Brain microvascular endothelial cell (primary cell): ENCODE results near the gene CACNA2D3.

Experiments
- DNase-seq: peaks from one replicate; pipeline ENCODE4 v3.0.0-alpha.2; 2020
- H3K27ac ChIP-seq: fragments of 250-450 bp; sonication (Bioruptor Pico); 2 replicates; pipeline ENCODE4 v1.5.1; 2020; ENCODE audit warnings: mild to moderate bottlenecking, moderate library complexity
- H3K27me3 ChIP-seq: fragments of 250-450 bp; sonication (Bioruptor Pico); replicated peaks from 2 replicates; pipeline ENCODE4 v1.5.1; 2020; ENCODE audit warnings: mild to moderate bottlenecking
- H3K36me3 ChIP-seq: fragments of 250-450 bp; sonication (Bioruptor Pico); replicated peaks from 2 replicates; pipeline ENCODE4 v1.5.1; 2020; ENCODE audit warnings: mild to moderate bottlenecking
- H3K4me3 ChIP-seq: 2 replicates; pipeline ENCODE4 v1.5.1; 2011; ENCODE audit warnings: low read depth, mild to moderate bottlenecking, control low read depth, low read length, moderate library complexity
- in situ Hi-C: cut with HindIII; loops from 2 replicates; pipeline ENCODE4 v1.10.0; 2017; ENCODE audit warnings: low sequenced_read_pairs, low pct_ligation_motif_present
- TF ChIP-seq, protein P1 (sequence below): IDR thresholded peaks from 2 replicates; pipeline ENCODE4 v1.5.1; 2011; ENCODE audit warnings: low read depth, mild to moderate bottlenecking, moderate library complexity, low read length, control low read depth, inconsistent platforms; ENCODE audit errors: missing control alignments

CACNA2D3 gene

DNA sequence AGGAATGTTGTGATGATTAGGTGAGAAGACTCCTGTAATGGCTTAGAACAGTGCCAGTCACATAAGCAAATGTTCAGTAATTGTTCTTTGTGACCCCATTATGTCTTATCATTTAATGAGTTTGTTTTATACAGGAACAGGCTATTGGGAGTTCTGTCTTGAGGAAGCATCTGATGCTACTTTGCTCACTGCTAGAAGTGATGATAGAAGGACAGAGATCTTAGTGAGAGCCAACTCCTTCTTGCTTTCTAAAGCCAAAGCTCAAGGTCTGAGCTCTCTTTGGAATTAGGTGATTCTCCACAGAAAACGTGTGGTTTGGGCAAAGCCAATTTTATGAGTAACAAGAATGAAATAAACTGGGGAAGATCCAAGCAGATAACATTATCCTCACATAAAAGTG lies 590.7 kb downstream of the CACNA2D3 start:
- TF ChIP-seq, protein P1, sequence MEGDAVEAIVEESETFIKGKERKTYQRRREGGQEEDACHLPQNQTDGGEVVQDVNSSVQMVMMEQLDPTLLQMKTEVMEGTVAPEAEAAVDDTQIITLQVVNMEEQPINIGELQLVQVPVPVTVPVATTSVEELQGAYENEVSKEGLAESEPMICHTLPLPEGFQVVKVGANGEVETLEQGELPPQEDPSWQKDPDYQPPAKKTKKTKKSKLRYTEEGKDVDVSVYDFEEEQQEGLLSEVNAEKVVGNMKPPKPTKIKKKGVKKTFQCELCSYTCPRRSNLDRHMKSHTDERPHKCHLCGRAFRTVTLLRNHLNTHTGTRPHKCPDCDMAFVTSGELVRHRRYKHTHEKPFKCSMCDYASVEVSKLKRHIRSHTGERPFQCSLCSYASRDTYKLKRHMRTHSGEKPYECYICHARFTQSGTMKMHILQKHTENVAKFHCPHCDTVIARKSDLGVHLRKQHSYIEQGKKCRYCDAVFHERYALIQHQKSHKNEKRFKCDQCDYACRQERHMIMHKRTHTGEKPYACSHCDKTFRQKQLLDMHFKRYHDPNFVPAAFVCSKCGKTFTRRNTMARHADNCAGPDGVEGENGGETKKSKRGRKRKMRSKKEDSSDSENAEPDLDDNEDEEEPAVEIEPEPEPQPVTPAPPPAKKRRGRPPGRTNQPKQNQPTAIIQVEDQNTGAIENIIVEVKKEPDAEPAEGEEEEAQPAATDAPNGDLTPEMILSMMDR, result no peak
- Histone ChIP-seq H3K4me3 (no peak overlapping the region), H3K27me3 (no peaks in the 10 kb centered on the region), H3K36me3 (no peaks in the 10 kb centered on the region), H3K27ac (no peak overlapping the region)
- DNase-seq, result no peak
- in situ Hi-C loops, result no loop called here

DNA sequence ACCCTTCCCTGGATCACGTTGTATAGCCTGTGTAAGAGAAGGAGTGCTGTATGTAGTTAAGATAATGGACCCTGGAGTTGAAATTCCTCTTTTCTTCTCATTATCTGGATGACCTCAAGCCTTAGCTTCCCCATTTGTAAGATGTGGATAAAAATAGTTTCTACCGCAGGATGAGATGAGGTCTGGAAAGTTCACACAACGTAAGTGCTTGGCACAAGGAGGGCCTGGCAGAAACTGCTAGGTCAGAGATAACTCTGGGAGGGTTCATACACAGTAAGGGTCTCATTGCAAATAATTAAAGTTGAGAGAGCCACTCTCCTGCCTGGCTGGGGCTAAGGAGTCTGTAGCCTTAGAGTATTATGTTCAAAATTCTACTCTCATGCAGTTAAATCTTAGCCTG lies 591.1 kb downstream of the CACNA2D3 start:
- H3K27me3 ChIP-seq, result no peaks in the 10 kb centered on the region
- H3K4me3 ChIP-seq, result no peak overlapping the region
- in situ Hi-C loops, result no loop called here
- no peak for DNase-seq
- TF ChIP-seq, protein P1, result no peak
- H3K27ac ChIP-seq, result no peak overlapping the region
- no peaks in the 10 kb centered on the region for H3K36me3 ChIP-seq

DNA sequence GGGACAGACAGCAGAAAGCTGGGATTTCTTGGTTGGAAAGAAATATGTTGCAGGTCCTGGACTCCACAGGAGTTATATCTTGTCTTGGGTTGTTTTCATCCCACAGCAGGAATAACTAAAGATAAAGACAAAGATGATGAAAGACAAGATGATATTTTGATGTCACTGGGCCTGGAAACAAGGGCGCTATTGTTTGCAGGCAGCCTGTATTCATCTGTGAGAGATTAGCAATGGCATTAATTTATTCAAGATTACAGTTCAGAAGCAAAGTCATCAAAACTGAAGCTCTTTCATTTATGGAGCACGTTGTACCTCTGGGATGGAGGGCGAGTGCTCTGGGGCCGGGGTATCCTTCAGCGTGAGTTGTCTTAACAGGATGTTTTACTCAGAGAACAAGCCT lies 591.7 kb downstream of the CACNA2D3 start:
- no peak for DNase-seq
- Histone ChIP-seq H3K27me3 (no peaks in the 10 kb centered on the region), H3K36me3 (no peaks in the 10 kb centered on the region), H3K27ac (no peak overlapping the region), H3K4me3 (no peak overlapping the region)
- in situ Hi-C loops, result no loop called here
- TF ChIP-seq, protein P1, result no peak

DNA sequence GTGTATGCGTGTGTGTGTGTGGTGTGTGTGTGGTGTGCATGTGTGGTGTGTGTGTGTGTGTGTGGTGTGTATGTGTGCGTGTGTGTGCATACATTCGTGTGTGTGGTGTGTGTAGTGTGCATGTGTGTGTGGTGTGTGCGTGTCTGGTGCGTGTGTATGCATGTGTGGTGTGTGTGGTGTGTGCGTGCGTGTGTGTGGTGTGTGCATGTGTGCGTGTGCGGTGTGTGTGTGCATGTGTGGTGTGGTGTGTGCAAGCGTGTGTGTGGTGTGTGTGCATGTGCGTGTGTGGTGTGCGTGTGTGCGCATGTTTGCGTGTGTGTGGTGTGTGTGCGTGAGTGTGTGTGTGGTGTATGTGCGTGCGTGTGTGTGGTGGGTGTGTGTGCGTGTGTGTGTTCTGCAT lies 595.2 kb downstream of the CACNA2D3 start:
- Histone ChIP-seq H3K27ac (no peak overlapping the region), H3K27me3 (no peaks in the 10 kb centered on the region), H3K36me3 (no peaks in the 10 kb centered on the region), H3K4me3 (no peak overlapping the region)
- no peak for DNase-seq
- in situ Hi-C loops, result no loop called here
- TF ChIP-seq, protein P1, result no peak

DNA sequence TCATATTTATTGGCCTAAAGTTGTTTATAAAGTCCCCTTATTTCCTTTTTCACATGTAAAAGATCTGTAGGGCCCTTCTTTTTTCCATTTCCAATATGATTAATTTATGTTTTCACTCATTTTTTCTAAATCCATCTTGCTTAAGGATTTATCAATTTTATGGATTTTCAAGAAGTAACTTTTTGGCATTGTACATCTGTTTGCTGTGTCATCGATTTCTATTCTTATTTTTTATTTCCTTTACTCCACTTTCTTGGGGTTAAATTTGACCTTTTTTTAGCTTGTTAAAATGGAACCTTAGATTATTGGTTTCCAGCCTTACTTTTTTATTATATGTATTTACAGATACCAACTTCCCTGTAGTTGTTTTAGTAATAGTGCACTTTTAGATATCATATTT lies 597.6 kb downstream of the CACNA2D3 start:
- Histone ChIP-seq H3K27ac (no peak overlapping the region), H3K36me3 (no peaks in the 10 kb centered on the region), H3K27me3 (no peaks in the 10 kb centered on the region), H3K4me3 (no peak overlapping the region)
- in situ Hi-C loops, result no loop called here
- TF ChIP-seq, protein P1, result no peak
- DNase-seq, result no peak

DNA sequence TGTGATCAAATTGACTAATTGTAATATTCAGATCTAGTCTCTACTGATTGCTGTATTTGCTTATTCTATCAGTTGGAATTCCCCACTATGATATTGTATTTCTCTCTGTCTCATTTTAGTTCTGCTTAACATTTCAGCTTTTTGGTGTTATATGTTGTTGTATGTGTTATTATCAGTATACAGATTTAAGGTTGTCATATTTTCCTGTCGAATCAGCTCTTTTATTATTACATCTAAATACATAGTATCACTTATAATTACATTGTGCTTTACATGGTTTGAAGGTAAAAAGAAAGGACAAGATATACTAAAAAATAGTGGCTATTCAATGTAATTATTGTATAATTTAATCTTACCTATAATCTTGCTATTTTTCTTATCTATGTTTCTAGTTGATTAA lies 598.3 kb downstream of the CACNA2D3 start:
- Histone ChIP-seq H3K36me3 (no peaks in the 10 kb centered on the region), H3K27me3 (no peaks in the 10 kb centered on the region), H3K27ac (no peak overlapping the region), H3K4me3 (no peak overlapping the region)
- in situ Hi-C loops, result no loop called here
- no peak for DNase-seq
- TF ChIP-seq, protein P1, result no peak
